K562 (cell line): ENCODE measurements around the gene TICRR. TPM values are rescaled to one million over a fixed set of nuclear protein-coding genes. Genes with fewer than 3 reads are reported as not detected.
A peak's percentile ranks its signal among the peaks of the same experiment; 100 is the strongest.

Source experiments
- ATAC-seq: fragments of 200-7000 bp; cut with Tn5 transposase; 3 replicates; pipeline ENCODE4 v1.9.1; 2020; ENCODE audit warnings: moderate library complexity
- Bru-seq: library from RNA; stranded (reverse); fragments of 400-500 nt; gene quantifications from one replicate; lab custom pipeline; 2021; lab: Mats Ljungman, UMichigan
- BruChase-seq, 2 experiments: library from RNA; stranded (reverse); fragments of 400-500 nt; gene quantifications; one replicate each; lab custom pipeline; 2021; lab: Mats Ljungman, UMichigan
- BruUV-seq: library from RNA; stranded (reverse); fragments of 400-500 nt; replicated peaks from 2 replicates; lab custom pipeline; 2021; lab: Mats Ljungman, UMichigan
- CTCF ChIA-PET: fragments of 300-600 bp; formaldehyde crosslinking; extraction: SDS; loops from one replicate; lab custom pipeline; 2021; ENCODE audit warnings: low intra/inter-chr PET ratio; lab: Yijun Ruan, JAX
- POLR2A ChIA-PET: fragments of 300-600, 350-650 bp; sonication (Branson Sonifier 250); formaldehyde crosslinking; extraction: SDS; loops from one replicate; lab custom pipeline; 2021; ENCODE audit warnings: antibody characterized with exemption, inconsistent platforms; lab: Yijun Ruan, JAX
- DNase-seq, 4 experiments: peaks; one replicate each; pipeline versions ENCODE4 v3.0.0 to v3.0.0-alpha.2; 2011 to 2018; ENCODE audit warnings: low spot score in 3 of 4, mixed read lengths in 3 of 4; ENCODE audit errors: extremely low read depth in 1 of 4
- FAIRE-seq: peaks from 2 replicates; lab custom pipeline; 2011; peaks lifted over from hg19 to GRCh38; lab: Jason Lieb, UNC
- H2AFZ ChIP-seq: 2 replicates; pipeline ENCODE4 v1.6.0; 2011; ENCODE audit warnings: low read depth, low read length, control low read depth, inconsistent platforms
- H3K27ac ChIP-seq: fragments of 200-600 bp; 3 replicates; pipeline ENCODE4 v1.8.0; 2011; ENCODE audit warnings: low read depth, mild to moderate bottlenecking, control low read depth, inconsistent platforms, low read length, moderate library complexity, mixed read lengths; ENCODE audit errors: extremely low read depth
- H3K27me3 ChIP-seq, 2 experiments: fragments of 300-600 bp in 1 of 2; 2 replicates in 1 of 2; 3 replicates in 1 of 2; pipeline versions ENCODE4 v1.6.0 to v1.8.0; 2011; ENCODE audit warnings: inconsistent platforms in 2 of 2, low read length in 2 of 2, mild to moderate bottlenecking in 1 of 2, mixed read lengths in 1 of 2, moderate library complexity in 1 of 2; ENCODE audit not compliant: control insufficient read depth in 2 of 2, insufficient read depth in 2 of 2
- H3K36me3 ChIP-seq: fragments of 300-600 bp; 3 replicates; pipeline ENCODE4 v1.8.0; 2011; ENCODE audit warnings: mild to moderate bottlenecking, low read length, inconsistent platforms; ENCODE audit not compliant: control insufficient read depth, insufficient read depth
- H3K4me1 ChIP-seq, 2 experiments: fragments of 200-600 bp in 1 of 2; replicated peaks in 1 of 2; 2 replicates in 1 of 2; 3 replicates in 1 of 2; pipeline versions ENCODE4 v1.5.1 to v1.8.0; 2011; ENCODE audit warnings: inconsistent platforms in 2 of 2, low read length in 2 of 2, mild to moderate bottlenecking in 1 of 2, mixed read lengths in 1 of 2, moderate library complexity in 1 of 2; ENCODE audit not compliant: control insufficient read depth in 2 of 2, insufficient read depth in 2 of 2
- H3K4me2 ChIP-seq: 2 replicates; pipeline ENCODE4 v1.6.1; 2011; ENCODE audit warnings: low read length, control low read depth, inconsistent platforms, mixed read lengths; ENCODE audit not compliant: insufficient read depth
- H3K4me3 ChIP-seq: fragments of 200-600 bp; sonication (generic), shearing (Covaris generic); 2 replicates; pipeline ENCODE4 v1.5.1; 2016; ENCODE audit warnings: control low read depth, inconsistent platforms
- H3K79me2 ChIP-seq: fragments of 200-600 bp; 3 replicates; pipeline ENCODE4 v1.8.0; 2011; ENCODE audit warnings: low read length, inconsistent platforms; ENCODE audit not compliant: control insufficient read depth, insufficient read depth
- H3K9ac ChIP-seq, 2 experiments: 2 replicates each; pipeline versions ENCODE4 v1.6.0 to v1.6.1; 2011; ENCODE audit warnings: low read depth in 2 of 2, low read length in 2 of 2, control low read depth in 1 of 2, inconsistent platforms in 1 of 2, mild to moderate bottlenecking in 1 of 2, mixed read lengths in 1 of 2; ENCODE audit not compliant: insufficient read depth in 1 of 2
- H3K9me1 ChIP-seq: one replicate; pipeline ENCODE4 v1.6.0; 2011; ENCODE audit warnings: inconsistent platforms, mild to moderate bottlenecking, low read length, moderate library complexity; ENCODE audit not compliant: control insufficient read depth, insufficient read depth
- H3K9me3 ChIP-seq: replicated peaks from 2 replicates; pipeline ENCODE4 v1.5.1; 2011; ENCODE audit warnings: low read depth, low read length, inconsistent platforms; ENCODE audit not compliant: control insufficient read depth, insufficient read depth
- H4K20me1 ChIP-seq: replicated peaks from 2 replicates; pipeline ENCODE4 v1.6.1; 2011; ENCODE audit warnings: low read length, inconsistent platforms, mixed read lengths; ENCODE audit not compliant: control insufficient read depth, insufficient read depth
- CBX3 ChIP-seq, 2 experiments: IDR thresholded peaks; 1 replicate in 1 of 2; 2 replicates in 1 of 2; pipeline ENCODE4 v1.6.1; 2012; ENCODE audit warnings: inconsistent platforms in 2 of 2, low read length in 2 of 2, borderline replicate concordance in 1 of 2, control low read depth in 1 of 2
- FIP1L1 ChIP-seq: fragments of 200-400 bp; formaldehyde crosslinking; IDR thresholded peaks from 2 replicates; pipeline ENCODE4 v1.6.1; 2018; ENCODE audit warnings: mild to moderate bottlenecking, low read depth, low read length; ENCODE audit not compliant: poor library complexity, severe bottlenecking
- KAT7 ChIP-seq: sonication (generic); formaldehyde crosslinking; IDR thresholded peaks from 2 replicates; pipeline ENCODE4 v1.8.0; 2022; ENCODE audit warnings: missing genetic modification reagents, mild to moderate bottlenecking, borderline replicate concordance
- STAT5B ChIP-seq: fragments of 250-450 bp; sonication (Bioruptor Pico); IDR thresholded peaks from 2 replicates; pipeline ENCODE4 v1.8.0; 2021; ENCODE audit warnings: mild to moderate bottlenecking, inconsistent platforms
- ZBTB7A ChIP-seq: IDR thresholded peaks from 2 replicates; pipeline ENCODE4 v1.6.1; 2011; ENCODE audit warnings: low read depth, mild to moderate bottlenecking, low read length, moderate library complexity, borderline replicate concordance; ENCODE audit not compliant: control insufficient read depth
- WGBS: fragments of 100-300 bp; shearing (Covaris generic); methylation state at CpG from one replicate; pipeline ENCODE4 v1.1.6; 2016; ENCODE audit warnings: low coverage, mixed read lengths; ENCODE audit not compliant: insufficient coverage; ENCODE audit errors: missing lambda C conversion rate; 5-methylcytosine and 5-hydroxymethylcytosine counted together
- in situ Hi-C: fragments of 300-500 bp; cut with MboI; formaldehyde crosslinking; loops from 4 replicates; pipeline ENCODE4 v1.15.0; 2018; ENCODE audit warnings: inconsistent platforms, mixed read lengths
- intact Hi-C: fragments of 100-400 bp; cut with micrococcal nuclease; formaldehyde crosslinking; loops from 2 replicates; pipeline ENCODE4 v1.14.2; 2022
- long read RNA-seq, 3 experiments: library from polyadenylated mRNA in 2 of 3; library from RNA in 1 of 3; unstranded in 2 of 3; stranded (forward) in 1 of 3; transcript quantifications; one replicate each; pipeline ENCODE4 v2.0.0, GENCODE V29; 2019 to 2022
- polyA minus RNA-seq, 3 experiments: library from RNA; depleted of rRNA, polyadenylated mRNA; stranded (reverse); fragments of >200 nt; gene quantifications; 2 replicates each; pipeline ENCODE4 v1.2.3, GENCODE V29; 2011
- polyA plus RNA-seq, 8 experiments: library from polyadenylated mRNA; depleted of rRNA in 4 of 8; stranded (reverse) in 5 of 8; unstranded in 3 of 8; fragments of >200 nt; fragmentation: Nextera tagmentation in 2 of 8; fragmentation: Illumina TruSeq in 1 of 8; extraction: Ambion mirVana in 2 of 8; extraction: Trizol in 1 of 8; gene quantifications; 2 replicates each; pipeline versions ENCODE4 v1.2.1 to v1.2.3, GENCODE V29; 2011 to 2014; ENCODE audit warnings: inconsistent platforms in 1 of 8, missing spikeins in 1 of 8
- total RNA-seq, 7 experiments: library from RNA; depleted of rRNA in 6 of 7; stranded (reverse); fragments of >200 nt in 6 of 7; fragmentation: Illumina TruSeq in 2 of 7; extraction: Trizol in 2 of 7; gene quantifications; 2 replicates each; pipeline versions ENCODE4 v1.2.1 to v1.2.3, GENCODE V29; 2011 to 2021; ENCODE audit warnings: low replicate concordance in 1 of 7
- TF ChIP-seq, protein P1 (sequence below): sonication (generic); formaldehyde crosslinking; IDR thresholded peaks from 2 replicates; pipeline ENCODE4 v1.8.0; 2022; ENCODE audit warnings: mild to moderate bottlenecking, missing genetic modification reagents

TICRR gene, protein sequence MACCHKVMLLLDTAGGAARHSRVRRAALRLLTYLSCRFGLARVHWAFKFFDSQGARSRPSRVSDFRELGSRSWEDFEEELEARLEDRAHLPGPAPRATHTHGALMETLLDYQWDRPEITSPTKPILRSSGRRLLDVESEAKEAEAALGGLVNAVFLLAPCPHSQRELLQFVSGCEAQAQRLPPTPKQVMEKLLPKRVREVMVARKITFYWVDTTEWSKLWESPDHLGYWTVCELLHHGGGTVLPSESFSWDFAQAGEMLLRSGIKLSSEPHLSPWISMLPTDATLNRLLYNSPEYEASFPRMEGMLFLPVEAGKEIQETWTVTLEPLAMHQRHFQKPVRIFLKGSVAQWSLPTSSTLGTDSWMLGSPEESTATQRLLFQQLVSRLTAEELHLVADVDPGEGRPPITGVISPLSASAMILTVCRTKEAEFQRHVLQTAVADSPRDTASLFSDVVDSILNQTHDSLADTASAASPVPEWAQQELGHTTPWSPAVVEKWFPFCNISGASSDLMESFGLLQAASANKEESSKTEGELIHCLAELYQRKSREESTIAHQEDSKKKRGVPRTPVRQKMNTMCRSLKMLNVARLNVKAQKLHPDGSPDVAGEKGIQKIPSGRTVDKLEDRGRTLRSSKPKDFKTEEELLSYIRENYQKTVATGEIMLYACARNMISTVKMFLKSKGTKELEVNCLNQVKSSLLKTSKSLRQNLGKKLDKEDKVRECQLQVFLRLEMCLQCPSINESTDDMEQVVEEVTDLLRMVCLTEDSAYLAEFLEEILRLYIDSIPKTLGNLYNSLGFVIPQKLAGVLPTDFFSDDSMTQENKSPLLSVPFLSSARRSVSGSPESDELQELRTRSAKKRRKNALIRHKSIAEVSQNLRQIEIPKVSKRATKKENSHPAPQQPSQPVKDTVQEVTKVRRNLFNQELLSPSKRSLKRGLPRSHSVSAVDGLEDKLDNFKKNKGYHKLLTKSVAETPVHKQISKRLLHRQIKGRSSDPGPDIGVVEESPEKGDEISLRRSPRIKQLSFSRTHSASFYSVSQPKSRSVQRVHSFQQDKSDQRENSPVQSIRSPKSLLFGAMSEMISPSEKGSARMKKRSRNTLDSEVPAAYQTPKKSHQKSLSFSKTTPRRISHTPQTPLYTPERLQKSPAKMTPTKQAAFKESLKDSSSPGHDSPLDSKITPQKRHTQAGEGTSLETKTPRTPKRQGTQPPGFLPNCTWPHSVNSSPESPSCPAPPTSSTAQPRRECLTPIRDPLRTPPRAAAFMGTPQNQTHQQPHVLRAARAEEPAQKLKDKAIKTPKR (N-terminal part only)
- 76.1 and 83.1 TPM in 2 replicates for total RNA-seq (2011; cell fraction: chromatin; rRNA removed; ENCODE audit: low replicate concordance)
- total RNA-seq (2011; cell fraction: nucleolus; rRNA removed): 43.7 and 48.0 TPM in 2 replicates
- 38.6 and 46.9 TPM in 2 replicates for total RNA-seq (2011; cell fraction: nucleoplasm; rRNA removed)
- 13.8 and 14.8 TPM in 2 replicates for total RNA-seq (2014; rRNA removed)
- 11.4 and 11.8 TPM in 2 replicates for total RNA-seq (2014; rRNA removed; fragmentation: Illumina TruSeq; extraction: Trizol)
- 11.9 and 12.3 TPM in 2 replicates for total RNA-seq (2015; rRNA removed; fragmentation: Illumina TruSeq; extraction: Trizol)
- 21.0 and 22.9 TPM in 2 replicates for total RNA-seq (2021)
- polyA plus RNA-seq (2011; rRNA removed): 13.7 and 17.2 TPM in 2 replicates
- polyA plus RNA-seq (2011; cell fraction: cytosol; rRNA removed): 9.4 and 10.6 TPM in 2 replicates
- polyA plus RNA-seq (2011; cell fraction: nucleus; rRNA removed): 45.6 and 60.9 TPM in 2 replicates
- 12.5 and 13.0 TPM in 2 replicates for polyA plus RNA-seq (2012)
- polyA plus RNA-seq (2014; fragmentation: Illumina TruSeq; extraction: Trizol): 19.2 and 22.0 TPM in 2 replicates
- polyA plus RNA-seq (2014; fragmentation: Nextera tagmentation; extraction: Ambion mirVana): 1 to 10 TPM in 1 of 2 experiments, under 1 TPM in 1; 0.84 to 1.0 TPM
- polyA plus RNA-seq (2014; rRNA removed): 13.7 and 14.2 TPM in 2 replicates
- 24.1 and 29.5 TPM in 2 replicates for polyA minus RNA-seq (2011; rRNA and poly(A)+ RNA removed)
- 14.7 and 15.0 TPM in 2 replicates for polyA minus RNA-seq (2011; cell fraction: cytosol; rRNA and poly(A)+ RNA removed)
- polyA minus RNA-seq (2011; cell fraction: nucleus; rRNA and poly(A)+ RNA removed): 32.3 and 48.4 TPM in 2 replicates
- percentile 85 among the genes with signal in this experiment for Bru-seq, nascent RNA
- BruChase-seq, experiment 1, labeled RNA remaining after a 2-hour chase: percentile 90 among the genes with signal in this experiment
- percentile 93 among the genes with signal in this experiment for BruChase-seq, experiment 2, labeled RNA remaining after a 6-hour chase
- long read RNA-seq, experiment 1, partial matches to known transcripts: 22 of 32 reads
- long read RNA-seq, experiment 1, other reads (novel, unspliced or antisense): 9 of 32 reads
- long read RNA-seq, experiment 2, partial matches to known transcripts: 17 of 22 reads
- long read RNA-seq, experiment 2, other reads (novel, unspliced or antisense): 5 of 22 reads
- long read RNA-seq, experiment 3, partial matches to known transcripts: 3 of 3 reads
- long read RNA-seq, experiment 3, other reads (novel, unspliced or antisense): 0 of 3 reads

DNA sequence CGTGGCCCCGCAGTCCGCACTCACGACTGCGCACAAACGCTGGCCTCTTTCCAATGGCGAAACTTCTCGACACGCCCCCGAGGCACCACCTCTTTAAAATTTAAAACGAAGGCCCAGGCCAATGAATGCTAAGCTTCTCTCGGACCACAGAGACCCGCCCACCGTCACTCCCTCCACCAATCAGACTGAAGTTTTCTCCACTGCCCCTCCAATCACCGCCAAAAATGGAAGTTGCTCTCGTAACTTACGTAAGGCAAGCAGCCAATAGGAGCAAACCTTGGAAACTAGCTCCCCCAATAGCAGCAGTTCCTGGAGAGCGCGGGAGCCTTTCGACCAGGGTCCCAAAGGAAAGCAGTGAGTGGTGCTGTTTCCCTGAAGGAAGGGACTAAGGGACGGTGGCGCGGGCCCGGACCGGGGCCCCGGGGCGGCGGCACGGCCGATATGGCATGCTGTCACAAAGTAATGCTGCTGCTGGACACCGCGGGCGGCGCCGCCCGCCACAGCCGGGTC lies at the start of gene TICRR:
TICRR (plus strand) TSS at position 324 of the 510 bp plus-strand sequence; CDS start at position 442, 118 bp downstream.
- ATAC-seq (peak; percentile 95), FAIRE-seq (peak; percentile 100), DNase-seq (peak; percentile 95 to 99 (median 97))
- CTCF ChIA-PET: no interaction called here
- POLR2A ChIA-PET: interaction anchor here (0.6 to 1.6 kb wide), 14 partner anchors 9 to 496 kb away, joined by 3 to 12 read pairs (median 4); no protein-coding TSS in a partner anchor
- Histone ChIP-seq H3K79me2 (peaks cover 49% of the 10 kb centered on the region), H3K9me3 (no peaks in the 10 kb centered on the region), H2AFZ (peak within 1 kb of the TSS; percentile 78), H3K4me3 (peak within 1 kb of the TSS; percentile 97), H3K27ac (peak within 1 kb of the TSS; percentile 94), H4K20me1 (peaks cover 17% of the 10 kb centered on the region), H3K9me1 (no peaks in the 10 kb centered on the region), H3K4me1 (peaks cover 7 to 12% of the 10 kb centered on the region in 2 experiments; a peak in 4 of 5 replicates), H3K4me2 (peak within 1 kb of the TSS; percentile 99), H3K9ac (peak within 1 kb of the TSS; percentile 90 to 99), H3K36me3 (peaks cover 32% of the 10 kb centered on the region), H3K27me3 (peaks cover 0 to 4% of the 10 kb centered on the region in 2 experiments; a peak in 1 of 5 replicates)
- intact Hi-C loops (no loop called here), in situ Hi-C loops (no loop called here)
- 0% methylated on average over 31 of the region's 37 CpGs for WGBS
- no TSS peak for BruUV-seq
- TF ChIP-seq, protein P1, sequence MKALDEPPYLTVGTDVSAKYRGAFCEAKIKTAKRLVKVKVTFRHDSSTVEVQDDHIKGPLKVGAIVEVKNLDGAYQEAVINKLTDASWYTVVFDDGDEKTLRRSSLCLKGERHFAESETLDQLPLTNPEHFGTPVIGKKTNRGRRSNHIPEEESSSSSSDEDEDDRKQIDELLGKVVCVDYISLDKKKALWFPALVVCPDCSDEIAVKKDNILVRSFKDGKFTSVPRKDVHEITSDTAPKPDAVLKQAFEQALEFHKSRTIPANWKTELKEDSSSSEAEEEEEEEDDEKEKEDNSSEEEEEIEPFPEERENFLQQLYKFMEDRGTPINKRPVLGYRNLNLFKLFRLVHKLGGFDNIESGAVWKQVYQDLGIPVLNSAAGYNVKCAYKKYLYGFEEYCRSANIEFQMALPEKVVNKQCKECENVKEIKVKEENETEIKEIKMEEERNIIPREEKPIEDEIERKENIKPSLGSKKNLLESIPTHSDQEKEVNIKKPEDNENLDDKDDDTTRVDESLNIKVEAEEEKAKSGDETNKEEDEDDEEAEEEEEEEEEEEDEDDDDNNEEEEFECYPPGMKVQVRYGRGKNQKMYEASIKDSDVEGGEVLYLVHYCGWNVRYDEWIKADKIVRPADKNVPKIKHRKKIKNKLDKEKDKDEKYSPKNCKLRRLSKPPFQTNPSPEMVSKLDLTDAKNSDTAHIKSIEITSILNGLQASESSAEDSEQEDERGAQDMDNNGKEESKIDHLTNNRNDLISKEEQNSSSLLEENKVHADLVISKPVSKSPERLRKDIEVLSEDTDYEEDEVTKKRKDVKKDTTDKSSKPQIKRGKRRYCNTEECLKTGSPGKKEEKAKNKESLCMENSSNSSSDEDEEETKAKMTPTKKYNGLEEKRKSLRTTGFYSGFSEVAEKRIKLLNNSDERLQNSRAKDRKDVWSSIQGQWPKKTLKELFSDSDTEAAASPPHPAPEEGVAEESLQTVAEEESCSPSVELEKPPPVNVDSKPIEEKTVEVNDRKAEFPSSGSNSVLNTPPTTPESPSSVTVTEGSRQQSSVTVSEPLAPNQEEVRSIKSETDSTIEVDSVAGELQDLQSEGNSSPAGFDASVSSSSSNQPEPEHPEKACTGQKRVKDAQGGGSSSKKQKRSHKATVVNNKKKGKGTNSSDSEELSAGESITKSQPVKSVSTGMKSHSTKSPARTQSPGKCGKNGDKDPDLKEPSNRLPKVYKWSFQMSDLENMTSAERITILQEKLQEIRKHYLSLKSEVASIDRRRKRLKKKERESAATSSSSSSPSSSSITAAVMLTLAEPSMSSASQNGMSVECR (CRISPR knock-in tag): no peak
- TF ChIP-seq CBX3 (IDR thresholded peaks at IDR 0.05; ENCODE audit: borderline replicate concordance in 1 of 2, low read length in 2 of 2) (no peak), STAT5B (CRISPR knock-in tag) (no peak), ZBTB7A (0 out of 2 replicates have a peak, but pooled peaks have one; percentile 37), KAT7 (CRISPR knock-in tag) (no peak), FIP1L1 (no peak)
